ENCODE measurements around the gene TLE1.

- TF ChIP-seq EZH2 (IDR thresholded peaks at IDR 0.05) (no peak), ZNF274 (IDR thresholded peaks at IDR 0.05; ENCODE audit: low read depth, low read length) (no peak), POLR2AphosphoS5 (IDR thresholded peaks at IDR 0.05; ENCODE audit: low read depth, low read length) (no peak), CTCF (IDR thresholded peaks at IDR 0.05 in 2 of 3, conservative IDR thresholded peaks at IDR 0.05 in 1 of 3; ENCODE audit: borderline replicate concordance in 1 of 3, insufficient read depth in 1 of 3, low read depth in 2 of 3, low read length in 2 of 3) (no peak), RAD21 (IDR thresholded peaks at IDR 0.05; ENCODE audit: low read depth) (no peak), ZFX (IDR thresholded peaks at IDR 0.05) (no peak), POLR2A (IDR thresholded peaks at IDR 0.05; ENCODE audit: borderline replicate concordance, extremely low read depth, insufficient read depth, insufficient read length) (no peak), YY1 (IDR thresholded peaks at IDR 0.05; ENCODE audit: extremely low read depth, insufficient replicate concordance, low read depth, low read length) (no peak), ELF1 (IDR thresholded peaks at IDR 0.05; ENCODE audit: borderline replicate concordance, low read depth) (no peak), ZBTB33 (IDR thresholded peaks at IDR 0.05; ENCODE audit: extremely low read depth, insufficient replicate concordance, low read length) (no peak), JUND (IDR thresholded peaks at IDR 0.05) (no peak), EZH2phosphoT487 (IDR thresholded peaks at IDR 0.05; ENCODE audit: borderline replicate concordance) (no peak)
These were observed 88.7 kb downstream of the TLE1 start for GRCh38 chr9:81600631-81601030.

Data from HCT116 (cell line).